T-helper 2 cell treated with Interferon-gamma antibody and Interleukin-4, amounts not matched to agents 5 μg/mL and 100 μg/mL, for 36 hours (primary cell): ENCODE measurements around the gene PTPRK.

Experiments
- DNase-seq: peaks from one replicate; pipeline ENCODE4 v3.0.0; 2021; ENCODE audit warnings: low spot score
- H3K27ac Mint-ChIP-seq: one replicate; pipeline ENCODE4 v1.8.0; 2021; ENCODE audit warnings: mild to moderate bottlenecking, mixed read lengths
- H3K27me3 Mint-ChIP-seq: one replicate; pipeline ENCODE4 v1.8.0; 2021; ENCODE audit warnings: low read depth, mixed read lengths
- H3K36me3 Mint-ChIP-seq: one replicate; pipeline ENCODE4 v1.8.0; 2021; ENCODE audit warnings: low read depth, mixed read lengths
- H3K4me1 Mint-ChIP-seq: one replicate; pipeline ENCODE4 v1.8.0; 2021; ENCODE audit warnings: low read depth, mixed read lengths
- H3K4me3 Mint-ChIP-seq: one replicate; pipeline ENCODE4 v1.8.0; 2022; ENCODE audit warnings: mild to moderate bottlenecking, moderate library complexity, mixed read lengths
- H3K9me3 Mint-ChIP-seq: one replicate; pipeline ENCODE4 v1.8.0; 2021; ENCODE audit warnings: mixed read lengths

Gene PTPRK

DNA sequence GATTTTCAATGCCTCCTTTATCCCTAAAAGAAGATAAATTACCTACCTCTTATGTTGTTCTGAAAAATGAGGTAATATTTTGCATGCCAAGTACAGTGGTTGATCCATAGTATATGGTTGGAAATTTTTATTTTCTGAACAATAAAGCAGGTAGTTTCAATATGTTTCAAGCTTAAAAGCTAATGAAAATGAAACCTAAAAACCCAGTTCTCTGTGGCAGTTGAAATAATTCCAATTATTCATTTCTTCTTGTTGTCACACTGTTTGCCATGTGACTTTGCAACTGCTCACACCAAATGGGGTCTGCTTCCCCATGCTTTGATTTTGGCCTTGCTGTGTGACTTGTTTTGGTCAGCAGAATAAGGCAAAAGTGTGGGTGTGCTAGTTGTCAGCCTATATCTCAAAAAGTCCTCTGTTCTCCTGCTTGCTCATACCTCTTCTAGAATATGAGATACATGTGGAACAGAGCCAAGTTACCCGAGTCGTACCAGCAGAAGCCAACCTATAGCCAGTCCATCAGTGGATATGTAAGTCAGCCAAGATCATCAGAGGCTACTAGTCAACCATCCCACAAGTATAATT is 422.3 kb downstream of the PTPRK start:
- H3K4me1 Mint-ChIP-seq = peaks cover 11% of the 10 kb centered on the region
- no peak overlapping the region for H3K4me3 Mint-ChIP-seq
- H3K27me3 Mint-ChIP-seq = no peaks in the 10 kb centered on the region
- no peak for DNase-seq
- no peaks in the 10 kb centered on the region for H3K9me3 Mint-ChIP-seq
- peak overlapping the region; percentile 23 for H3K27ac Mint-ChIP-seq
- H3K36me3 Mint-ChIP-seq = no peaks in the 10 kb centered on the region

- no peak for DNase-seq
- Mint-ChIP-seq H3K36me3 (no peaks in the 10 kb centered on the region), H3K4me1 (peaks cover 11% of the 10 kb centered on the region), H3K4me3 (no peak overlapping the region), H3K9me3 (no peaks in the 10 kb centered on the region), H3K27me3 (no peaks in the 10 kb centered on the region), H3K27ac (no peak overlapping the region)
These were observed 423.4 kb downstream of the PTPRK start for GRCh38 chr6:128097009-128097408.

DNA sequence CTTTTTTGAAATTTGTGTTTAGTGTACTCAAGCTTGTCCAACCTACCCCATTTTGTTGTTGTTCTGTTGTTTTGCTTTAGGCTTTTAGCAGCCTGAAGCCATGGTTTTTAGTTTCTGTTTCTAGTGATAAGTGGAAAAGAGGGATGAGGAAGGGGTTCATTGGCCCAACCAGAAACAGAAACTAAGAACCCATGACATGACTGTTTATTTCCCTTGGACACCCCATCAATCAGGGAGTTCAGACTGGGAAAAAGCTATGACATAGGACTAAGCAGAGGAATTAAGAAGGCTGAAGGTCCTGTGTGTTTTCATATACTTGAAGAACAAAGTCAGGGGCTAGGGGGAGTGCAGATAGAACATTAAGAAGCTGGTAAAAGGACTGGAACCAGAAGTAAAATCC is 425.0 kb downstream of the PTPRK start:
- Mint-ChIP-seq H3K27me3 (no peaks in the 10 kb centered on the region), H3K27ac (no peak overlapping the region), H3K4me1 (peaks cover 11% of the 10 kb centered on the region), H3K36me3 (no peaks in the 10 kb centered on the region), H3K9me3 (no peaks in the 10 kb centered on the region), H3K4me3 (no peak overlapping the region)
- no peak for DNase-seq

GRCh38 chr6:128079021-128079420 is 441.4 kb downstream of the PTPRK start:
- Mint-ChIP-seq H3K4me1 (no peaks in the 10 kb centered on the region), H3K9me3 (no peaks in the 10 kb centered on the region), H3K27me3 (peaks cover 7% of the 10 kb centered on the region), H3K27ac (no peak overlapping the region), H3K4me3 (no peak overlapping the region), H3K36me3 (no peaks in the 10 kb centered on the region)
- no peak for DNase-seq

DNA sequence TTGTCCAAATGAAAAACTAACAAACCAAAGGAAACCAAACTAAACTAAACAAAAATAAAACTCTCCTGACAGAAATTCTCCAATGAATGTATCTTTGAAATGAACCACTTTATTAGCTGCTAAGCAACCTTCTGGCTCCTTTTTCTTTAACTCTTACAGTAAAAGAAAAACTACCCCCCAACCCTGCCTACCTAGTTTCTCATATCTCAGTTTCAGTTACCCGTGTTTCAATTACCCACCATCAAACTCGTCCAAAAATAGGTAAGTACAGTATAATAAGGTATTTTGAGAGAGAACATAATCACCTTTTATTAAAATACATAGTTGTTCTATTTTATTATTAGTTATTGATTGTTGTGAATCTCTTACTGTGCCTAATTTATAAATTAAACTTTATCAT is 442.1 kb downstream of the PTPRK start:
- H3K9me3 Mint-ChIP-seq = no peaks in the 10 kb centered on the region
- no peaks in the 10 kb centered on the region for H3K36me3 Mint-ChIP-seq
- H3K4me3 Mint-ChIP-seq = no peak overlapping the region
- H3K27ac Mint-ChIP-seq = no peak overlapping the region
- H3K4me1 Mint-ChIP-seq = no peaks in the 10 kb centered on the region
- H3K27me3 Mint-ChIP-seq = peaks cover 7% of the 10 kb centered on the region
- DNase-seq = no peak

- no peak overlapping the region for H3K4me3 Mint-ChIP-seq
- no peaks in the 10 kb centered on the region for H3K9me3 Mint-ChIP-seq
- H3K4me1 Mint-ChIP-seq = no peaks in the 10 kb centered on the region
- no peak for DNase-seq
- H3K36me3 Mint-ChIP-seq = no peaks in the 10 kb centered on the region
- peaks cover 3% of the 10 kb centered on the region for H3K27me3 Mint-ChIP-seq
- no peak overlapping the region for H3K27ac Mint-ChIP-seq
These were observed 443.6 kb downstream of the PTPRK start for GRCh38 chr6:128076843-128077242.

- Mint-ChIP-seq H3K4me3 (no peak overlapping the region), H3K36me3 (no peaks in the 10 kb centered on the region), H3K4me1 (peaks cover 4% of the 10 kb centered on the region), H3K9me3 (no peaks in the 10 kb centered on the region), H3K27ac (no peak overlapping the region), H3K27me3 (peaks cover 3% of the 10 kb centered on the region)
- DNase-seq = no peak
These were observed 445.8 kb downstream of the PTPRK start for GRCh38 chr6:128074567-128074966.

DNA sequence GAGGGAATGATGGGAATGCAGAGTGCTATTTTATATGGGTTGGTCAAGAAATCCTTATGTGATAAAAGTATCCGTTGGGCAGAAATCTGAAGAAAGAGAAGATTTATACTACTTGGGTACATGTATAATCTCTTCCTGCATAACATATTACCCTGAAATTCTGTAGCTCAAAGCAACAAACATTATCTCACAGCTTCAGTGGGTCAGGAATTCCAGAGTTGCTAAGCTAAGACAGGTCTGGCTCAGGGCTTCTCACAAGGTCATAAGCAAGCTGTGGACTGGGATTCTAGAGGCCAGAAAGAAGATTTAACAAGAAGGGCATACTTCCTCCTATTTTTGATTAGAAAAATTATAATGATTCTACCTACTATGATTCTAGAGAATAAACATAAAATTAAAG is 447.0 kb downstream of the PTPRK start:
- H3K27ac Mint-ChIP-seq = no peak overlapping the region
- DNase-seq = no peak
- H3K4me3 Mint-ChIP-seq = no peak overlapping the region
- H3K27me3 Mint-ChIP-seq = no peaks in the 10 kb centered on the region
- H3K9me3 Mint-ChIP-seq = no peaks in the 10 kb centered on the region
- peaks cover 4% of the 10 kb centered on the region for H3K4me1 Mint-ChIP-seq
- no peaks in the 10 kb centered on the region for H3K36me3 Mint-ChIP-seq

DNA sequence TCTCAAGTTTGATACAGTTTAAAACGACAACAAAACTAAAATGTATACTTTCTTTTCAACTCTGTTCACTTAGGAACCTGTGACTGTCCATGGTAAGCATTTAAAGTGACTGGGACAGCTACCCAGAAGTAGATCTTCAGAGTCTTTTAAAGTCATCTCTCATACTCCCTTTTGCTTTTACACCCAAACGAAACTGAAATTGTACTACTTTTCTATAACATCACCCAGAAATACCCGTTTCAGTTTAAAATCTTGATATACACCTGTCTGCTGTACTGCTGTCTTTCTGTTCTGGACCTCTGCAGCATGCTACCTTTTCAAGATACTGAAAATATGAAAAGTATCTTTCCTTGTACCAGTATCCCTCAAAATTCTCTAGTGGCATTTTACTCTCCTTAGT is 449.2 kb downstream of the PTPRK start:
- H3K36me3 Mint-ChIP-seq = no peaks in the 10 kb centered on the region
- H3K4me1 Mint-ChIP-seq = peaks cover 4% of the 10 kb centered on the region
- no peak overlapping the region for H3K27ac Mint-ChIP-seq
- no peaks in the 10 kb centered on the region for H3K27me3 Mint-ChIP-seq
- H3K9me3 Mint-ChIP-seq = no peaks in the 10 kb centered on the region
- DNase-seq = no peak
- no peak overlapping the region for H3K4me3 Mint-ChIP-seq

- no peak for DNase-seq
- H3K4me3 Mint-ChIP-seq = no peak overlapping the region
- no peaks in the 10 kb centered on the region for H3K9me3 Mint-ChIP-seq
- H3K27me3 Mint-ChIP-seq = no peaks in the 10 kb centered on the region
- H3K36me3 Mint-ChIP-seq = no peaks in the 10 kb centered on the region
- H3K4me1 Mint-ChIP-seq = peaks cover 4% of the 10 kb centered on the region
- H3K27ac Mint-ChIP-seq = no peak overlapping the region
These were observed 450.0 kb downstream of the PTPRK start for GRCh38 chr6:128070406-128070805.

DNA sequence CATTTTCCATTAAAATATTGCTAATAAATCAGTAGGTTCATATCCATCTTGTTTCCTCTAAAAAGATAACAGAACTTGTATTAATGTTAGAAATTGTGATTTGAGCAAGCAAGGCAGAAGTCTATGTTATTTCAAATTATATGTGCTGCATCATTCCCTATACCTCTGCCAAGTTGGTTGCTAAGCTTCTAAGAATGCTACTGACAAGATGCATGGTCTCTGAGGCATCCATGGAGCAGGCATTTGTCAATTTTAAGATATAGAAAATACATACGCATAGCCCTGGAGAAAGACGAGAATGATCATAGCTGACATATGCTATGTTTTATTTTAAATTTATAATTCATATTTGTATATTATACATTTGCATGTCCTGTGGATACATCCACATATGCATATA is 451.2 kb downstream of the PTPRK start:
- no peaks in the 10 kb centered on the region for H3K36me3 Mint-ChIP-seq
- peaks cover 8% of the 10 kb centered on the region for H3K4me1 Mint-ChIP-seq
- DNase-seq = no peak
- H3K4me3 Mint-ChIP-seq = no peak overlapping the region
- no peaks in the 10 kb centered on the region for H3K9me3 Mint-ChIP-seq
- no peaks in the 10 kb centered on the region for H3K27me3 Mint-ChIP-seq
- H3K27ac Mint-ChIP-seq = no peak overlapping the region

DNA sequence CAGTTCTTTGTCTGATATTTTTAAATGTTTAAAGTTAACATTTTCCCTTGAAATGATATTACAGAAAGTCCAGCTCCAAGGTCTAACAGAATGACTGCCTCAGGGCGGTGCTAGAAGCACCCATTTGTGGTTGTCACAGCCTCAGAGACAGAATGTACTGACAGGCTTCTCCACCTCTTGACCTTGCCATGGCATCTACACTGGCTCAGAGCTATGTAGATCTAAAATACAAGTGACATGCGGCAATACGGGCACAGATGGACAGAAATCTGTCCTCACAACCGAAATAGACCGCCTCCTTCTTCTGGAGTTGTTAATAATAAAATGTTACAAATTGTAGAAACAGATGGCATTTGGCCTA is 452.3 kb downstream of the PTPRK start:
- no peak for DNase-seq
- peaks cover 9% of the 10 kb centered on the region for H3K4me1 Mint-ChIP-seq
- no peaks in the 10 kb centered on the region for H3K9me3 Mint-ChIP-seq
- H3K27ac Mint-ChIP-seq = no peak overlapping the region
- no peak overlapping the region for H3K4me3 Mint-ChIP-seq
- no peaks in the 10 kb centered on the region for H3K36me3 Mint-ChIP-seq
- H3K27me3 Mint-ChIP-seq = no peaks in the 10 kb centered on the region

- H3K4me3 Mint-ChIP-seq = no peak overlapping the region
- H3K27me3 Mint-ChIP-seq = no peaks in the 10 kb centered on the region
- no peak overlapping the region for H3K27ac Mint-ChIP-seq
- no peaks in the 10 kb centered on the region for H3K36me3 Mint-ChIP-seq
- H3K9me3 Mint-ChIP-seq = no peaks in the 10 kb centered on the region
- DNase-seq = no peak
- peaks cover 9% of the 10 kb centered on the region for H3K4me1 Mint-ChIP-seq
These were observed 452.8 kb downstream of the PTPRK start for GRCh38 chr6:128067446-128068118.

GRCh38 chr6:128065072-128065471 is 455.3 kb downstream of the PTPRK start:
- H3K36me3 Mint-ChIP-seq = no peaks in the 10 kb centered on the region
- peaks cover 6% of the 10 kb centered on the region for H3K27me3 Mint-ChIP-seq
- no peak overlapping the region for H3K27ac Mint-ChIP-seq
- H3K4me3 Mint-ChIP-seq = no peak overlapping the region
- no peak for DNase-seq
- peaks cover 4% of the 10 kb centered on the region for H3K4me1 Mint-ChIP-seq
- no peaks in the 10 kb centered on the region for H3K9me3 Mint-ChIP-seq

- DNase-seq = no peak
- peaks cover 4% of the 10 kb centered on the region for H3K4me1 Mint-ChIP-seq
- H3K9me3 Mint-ChIP-seq = no peaks in the 10 kb centered on the region
- no peak overlapping the region for H3K4me3 Mint-ChIP-seq
- no peaks in the 10 kb centered on the region for H3K36me3 Mint-ChIP-seq
- H3K27ac Mint-ChIP-seq = no peak overlapping the region
- peaks cover 6% of the 10 kb centered on the region for H3K27me3 Mint-ChIP-seq
These were observed 455.9 kb downstream of the PTPRK start for GRCh38 chr6:128064540-128064895.
